ENCODE data around the gene RIMS1.

RIMS1 gene

DNA sequence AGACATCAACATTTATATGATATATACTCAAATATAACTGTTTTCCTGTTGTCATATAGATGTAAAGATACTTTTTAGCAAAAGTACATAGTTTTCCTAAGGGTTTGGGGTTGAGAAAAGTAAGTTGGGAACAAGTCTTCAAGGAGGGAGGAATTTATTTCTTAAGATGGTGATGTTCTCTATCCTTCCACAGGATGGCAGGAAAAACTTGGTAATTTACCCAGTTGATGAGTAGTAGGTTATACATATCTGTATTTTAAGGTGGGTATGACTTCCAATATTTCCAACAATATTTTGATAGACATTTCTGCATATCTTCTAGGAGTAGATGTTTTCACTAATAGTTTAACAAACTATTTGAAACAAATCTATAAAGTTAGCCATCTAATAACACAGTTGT lies 254.4 kb downstream of the RIMS1 start:
- TF ChIP-seq, protein P1, sequence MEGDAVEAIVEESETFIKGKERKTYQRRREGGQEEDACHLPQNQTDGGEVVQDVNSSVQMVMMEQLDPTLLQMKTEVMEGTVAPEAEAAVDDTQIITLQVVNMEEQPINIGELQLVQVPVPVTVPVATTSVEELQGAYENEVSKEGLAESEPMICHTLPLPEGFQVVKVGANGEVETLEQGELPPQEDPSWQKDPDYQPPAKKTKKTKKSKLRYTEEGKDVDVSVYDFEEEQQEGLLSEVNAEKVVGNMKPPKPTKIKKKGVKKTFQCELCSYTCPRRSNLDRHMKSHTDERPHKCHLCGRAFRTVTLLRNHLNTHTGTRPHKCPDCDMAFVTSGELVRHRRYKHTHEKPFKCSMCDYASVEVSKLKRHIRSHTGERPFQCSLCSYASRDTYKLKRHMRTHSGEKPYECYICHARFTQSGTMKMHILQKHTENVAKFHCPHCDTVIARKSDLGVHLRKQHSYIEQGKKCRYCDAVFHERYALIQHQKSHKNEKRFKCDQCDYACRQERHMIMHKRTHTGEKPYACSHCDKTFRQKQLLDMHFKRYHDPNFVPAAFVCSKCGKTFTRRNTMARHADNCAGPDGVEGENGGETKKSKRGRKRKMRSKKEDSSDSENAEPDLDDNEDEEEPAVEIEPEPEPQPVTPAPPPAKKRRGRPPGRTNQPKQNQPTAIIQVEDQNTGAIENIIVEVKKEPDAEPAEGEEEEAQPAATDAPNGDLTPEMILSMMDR (IDR thresholded peaks at IDR 0.05; ENCODE audit: low read depth, low read length, missing control alignments): no peak
- no peak for DNase-seq (ENCODE audit: extremely low read depth, low read depth)
- no peak overlapping the region for H3K4me3 ChIP-seq (replicated peaks; ENCODE audit: low read depth, low read length)

GRCh38 chr6:72149715-72150114 lies 263.4 kb downstream of the RIMS1 start:
- TF ChIP-seq, protein P1 (IDR thresholded peaks at IDR 0.05; ENCODE audit: low read depth, low read length, missing control alignments): no peak
- H3K4me3 ChIP-seq (replicated peaks; ENCODE audit: low read depth, low read length): no peak overlapping the region
- DNase-seq (ENCODE audit: extremely low read depth, low read depth): no peak

DNA sequence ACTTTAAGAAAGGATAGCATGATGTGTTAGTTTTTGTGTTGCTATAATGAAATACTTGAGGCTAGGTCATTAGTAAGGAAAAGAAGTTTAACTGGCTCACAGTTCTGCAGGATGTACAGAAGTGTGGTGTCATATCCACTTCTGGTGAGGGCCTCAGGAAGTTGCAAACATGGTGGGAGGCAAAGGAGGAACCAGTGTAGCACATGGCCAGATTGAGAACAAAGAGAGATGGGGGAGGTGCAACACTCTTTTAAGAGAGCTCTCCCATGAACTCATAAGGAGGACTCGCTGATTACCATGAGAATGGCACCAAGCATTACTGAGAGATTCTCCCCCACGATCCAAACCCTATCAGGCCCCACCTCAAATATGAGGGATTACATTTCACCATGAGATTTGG lies 265.4 kb downstream of the RIMS1 start:
- TF ChIP-seq, protein P1 (IDR thresholded peaks at IDR 0.05; ENCODE audit: low read depth, low read length, missing control alignments): no peak
- DNase-seq (ENCODE audit: extremely low read depth, low read depth): no peak
- no peak overlapping the region for H3K4me3 ChIP-seq (replicated peaks; ENCODE audit: low read depth, low read length)

DNA sequence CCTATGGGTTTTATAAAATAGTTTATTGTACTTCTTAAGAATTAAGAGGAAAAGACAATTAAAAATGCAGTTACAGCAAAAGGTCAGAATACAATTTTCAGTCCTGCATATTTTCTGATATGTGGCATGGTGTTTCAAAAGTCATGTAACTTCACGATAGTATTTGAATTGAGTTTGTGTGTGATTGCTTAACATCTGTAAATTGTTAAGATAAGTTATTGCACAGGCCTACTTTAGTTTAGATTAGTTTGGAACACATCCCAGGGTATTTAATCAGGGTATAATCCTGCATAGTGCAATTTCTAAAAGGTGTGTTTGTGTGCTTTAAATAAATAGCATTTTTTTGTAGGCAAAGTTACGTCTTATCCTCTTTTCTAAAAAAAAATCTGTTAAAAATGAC lies 289.6 kb downstream of the RIMS1 start:
- H3K4me3 ChIP-seq (replicated peaks; ENCODE audit: low read depth, low read length): no peak overlapping the region
- DNase-seq (ENCODE audit: extremely low read depth, low read depth): no peak
- TF ChIP-seq, protein P1 (IDR thresholded peaks at IDR 0.05; ENCODE audit: low read depth, low read length, missing control alignments): no peak

DNA sequence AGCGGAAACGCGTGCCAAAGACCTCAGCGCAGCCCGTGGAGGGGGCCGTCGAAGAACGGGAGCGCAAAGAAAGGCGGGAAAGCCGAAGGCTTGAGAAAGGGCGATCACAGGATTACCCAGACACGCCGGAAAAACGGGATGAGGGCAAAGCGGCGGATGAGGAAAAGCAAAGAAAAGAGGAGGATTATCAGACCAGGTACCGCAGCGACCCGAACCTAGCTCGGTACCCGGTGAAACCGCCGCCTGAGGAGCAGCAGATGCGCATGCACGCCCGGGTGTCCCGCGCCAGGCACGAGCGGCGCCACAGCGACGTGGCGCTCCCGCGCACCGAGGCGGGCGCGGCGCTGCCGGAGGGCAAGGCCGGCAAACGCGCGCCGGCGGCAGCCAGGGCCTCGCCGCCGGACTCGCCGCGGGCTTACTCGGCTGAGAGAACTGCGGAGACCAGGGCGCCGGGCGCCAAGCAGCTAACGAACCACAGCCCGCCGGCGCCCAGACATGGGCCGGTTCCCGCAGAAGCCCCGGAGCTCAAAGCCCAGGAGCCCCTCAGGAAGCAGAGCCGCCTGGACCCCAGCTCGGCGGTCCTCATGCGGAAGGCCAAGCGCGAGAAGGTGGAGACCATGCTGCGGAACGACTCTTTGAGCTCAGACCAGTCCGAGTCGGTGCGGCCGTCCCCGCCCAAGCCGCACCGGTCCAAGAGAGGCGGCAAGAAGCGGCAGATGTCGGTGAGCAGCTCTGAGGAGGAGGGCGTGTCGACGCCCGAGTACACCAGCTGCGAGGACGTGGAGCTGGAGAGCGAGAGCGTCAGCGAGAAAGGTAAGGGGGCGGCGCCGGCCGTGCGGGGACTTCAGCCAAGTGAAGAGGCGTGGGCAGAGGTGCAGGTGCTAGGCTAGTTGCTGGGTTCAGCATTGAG lies 296.2 kb downstream of the RIMS1 start:
- TF ChIP-seq, protein P1 (IDR thresholded peaks at IDR 0.05; ENCODE audit: low read depth, low read length, missing control alignments): no peak
- peak overlapping the region; percentile 44 for H3K4me3 ChIP-seq (replicated peaks; ENCODE audit: low read depth, low read length)
- DNase-seq (ENCODE audit: extremely low read depth, low read depth): no peak

DNA sequence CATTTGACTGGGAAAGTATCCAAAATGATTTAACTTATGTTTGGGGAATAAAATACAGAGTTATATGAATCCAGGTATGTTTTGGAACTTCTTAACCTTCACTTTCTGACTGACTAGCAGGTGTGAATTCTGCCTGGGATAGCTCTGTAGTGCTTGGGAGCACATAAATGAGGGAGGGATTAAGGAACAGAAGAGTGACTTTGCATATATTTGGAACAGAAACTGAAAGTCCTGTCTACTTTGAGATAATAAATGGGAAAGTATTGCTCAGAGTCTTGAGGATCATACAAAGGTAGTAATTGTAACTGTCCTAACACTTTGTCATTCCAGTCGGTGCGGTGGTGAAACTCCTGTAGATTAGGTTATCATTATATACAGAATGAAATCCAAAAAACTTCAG lies 317.6 kb downstream of the RIMS1 start:
- TF ChIP-seq, protein P1 (IDR thresholded peaks at IDR 0.05; ENCODE audit: low read depth, low read length, missing control alignments): no peak
- no peak for DNase-seq (ENCODE audit: extremely low read depth, low read depth)
- H3K4me3 ChIP-seq (replicated peaks; ENCODE audit: low read depth, low read length): no peak overlapping the region

Data from HFF-Myc (cell line).